Measurements from ENCODE around the gene FLNB.

- TF ChIP-seq CTCF (conservative IDR thresholded peaks at IDR 0.05 in 1 of 2, IDR thresholded peaks at IDR 0.05 in 1 of 2; ENCODE audit: extremely low read depth in 1 of 2, insufficient read depth in 1 of 2, low read depth in 1 of 2, low read length in 2 of 2) (no peak), EZH2 (IDR thresholded peaks at IDR 0.05; ENCODE audit: borderline replicate concordance, low read length) (no peak)
Observed at GRCh38 chr3:57958642-57959422, 49.4 kb upstream of the FLNB start.

All from mammary epithelial cell (primary cell).